NCI-H146 (cell line): ENCODE results near the gene PRIMA1.

Experiments
- DNase-seq: peaks from one replicate; lab custom pipeline; 2025; lab: John Stamatoyannopoulos, UW

Gene PRIMA1

GRCh38 chr14:93674343-93674742 lies 113.9 kb downstream of the PRIMA1 start:
- no peak for DNase-seq

DNA sequence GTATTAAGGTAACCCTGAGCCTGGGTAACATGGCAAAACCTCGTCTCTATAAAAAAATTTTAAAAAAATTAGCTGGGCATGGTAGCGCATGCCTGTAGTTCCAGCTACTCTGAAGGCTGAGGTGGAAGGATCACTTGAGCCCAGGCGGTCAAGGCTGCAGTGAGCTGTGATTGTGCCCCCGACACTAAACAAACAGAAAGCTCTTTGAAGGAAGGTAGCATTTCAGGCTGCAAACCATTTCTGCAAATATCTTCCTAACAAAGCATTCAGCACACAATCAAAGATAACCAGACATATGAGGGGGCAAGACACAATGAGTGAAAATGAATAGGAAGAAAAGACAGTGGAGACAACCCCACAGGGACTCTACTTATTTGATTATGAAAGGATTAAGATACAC lies 118.7 kb downstream of the PRIMA1 start:
- DNase-seq: no peak
